Measurements from ENCODE around the gene NIPAL1. TPM values are rescaled to one million over a fixed set of nuclear protein-coding genes. Genes with fewer than 3 reads are reported as not detected.

The NIPAL1 gene
- total and polyA plus RNA-seq, 2 donors (not counting 3 experiments of a cell fraction or from before 2014, with no cell fraction given): 0.36 to 1.7 TPM

- FAIRE-seq (no peak), DNase-seq (ENCODE audit: low read depth, low spot score) (no peak)
- H3K27ac ChIP-seq (ENCODE audit: insufficient read depth, low read depth, low read length): no peak overlapping the region
- H3K27me3 ChIP-seq (ENCODE audit: control insufficient read depth in 2 of 2, insufficient read depth in 2 of 2, low read length in 2 of 2): peaks cover 1 to 5% of the 10 kb centered on the region in 2 experiments
- no peaks in the 10 kb centered on the region for H3K9me1 ChIP-seq (replicated peaks; ENCODE audit: control insufficient read depth, extremely low read depth, insufficient read depth, low read length)
- intact Hi-C loops (cut with micrococcal nuclease) (no loop called here), dilution Hi-C loops (cut with MboI; ENCODE audit: extremely low pct_ligation_motif_present, low sequenced_read_pairs) (no loop called here)
- no peaks in the 10 kb centered on the region for H3K4me1 ChIP-seq (ENCODE audit: control insufficient read depth, extremely low read depth, insufficient read depth, low read length)
- H3K4me2 ChIP-seq (ENCODE audit: insufficient read depth, low read length): no peak overlapping the region
- ChIA-PET POLR2A (no interaction called here), CTCF (no interaction called here)
- H4K20me1 ChIP-seq (replicated peaks; ENCODE audit: control insufficient read depth, extremely low read depth, insufficient read depth, low read length): no peaks in the 10 kb centered on the region
- H2AFZ ChIP-seq (ENCODE audit: low read depth, low read length): no peak overlapping the region
- TF ChIP-seq GATA2 (IDR thresholded peaks at IDR 0.05; ENCODE audit: insufficient read depth, insufficient read length, low read depth, low read length): no peak
- TF ChIP-seq CTCF (IDR thresholded peaks at IDR 0.05; ENCODE audit: extremely low read depth in 1 of 2, insufficient read depth in 1 of 2, low read depth in 1 of 2, low read length in 2 of 2): no peak
- TF ChIP-seq POLR2AphosphoS5 (IDR thresholded peaks at IDR 0.05; ENCODE audit: insufficient read depth, low read depth, low read length): no peak
- no peak overlapping the region for H3K4me3 ChIP-seq (replicated peaks in 1 of 3; ENCODE audit: insufficient read depth in 1 of 3, low read depth in 1 of 3, low read length in 3 of 3)
- H3K9ac ChIP-seq (replicated peaks; ENCODE audit: extremely low read depth, insufficient read depth, low read length): no peak overlapping the region
- no TSS peak for BruUV-seq (replicated peaks)
- H3K9me3 ChIP-seq (replicated peaks; ENCODE audit: control insufficient read depth, insufficient read depth, low read length): no peaks in the 10 kb centered on the region
- H3K36me3 ChIP-seq (ENCODE audit: control insufficient read depth in 2 of 2, extremely low read depth in 1 of 2, insufficient read depth in 2 of 2, low read length in 2 of 2): no peaks in the 10 kb centered on the region
- no peaks in the 10 kb centered on the region for H3K79me2 ChIP-seq (ENCODE audit: control insufficient read depth, insufficient read depth, low read length)
Measured at GRCh38 chr4:48058617-48059530, 42.3 kb downstream of the NIPAL1 start.

GRCh38 chr4:48064349-48064748 is 47.8 kb downstream of the NIPAL1 start:
- Histone ChIP-seq H3K9me1 (replicated peaks; ENCODE audit: control insufficient read depth, extremely low read depth, insufficient read depth, low read length) (no peaks in the 10 kb centered on the region), H3K79me2 (ENCODE audit: control insufficient read depth, insufficient read depth, low read length) (no peaks in the 10 kb centered on the region), H3K36me3 (ENCODE audit: control insufficient read depth in 2 of 2, extremely low read depth in 1 of 2, insufficient read depth in 2 of 2, low read length in 2 of 2) (no peaks in the 10 kb centered on the region), H3K9ac (replicated peaks; ENCODE audit: extremely low read depth, insufficient read depth, low read length) (no peak overlapping the region), H3K27me3 (ENCODE audit: control insufficient read depth in 2 of 2, insufficient read depth in 2 of 2, low read length in 2 of 2) (peaks cover 0 to 1% of the 10 kb centered on the region in 2 experiments), H3K4me1 (ENCODE audit: control insufficient read depth, extremely low read depth, insufficient read depth, low read length) (no peaks in the 10 kb centered on the region), H2AFZ (ENCODE audit: low read depth, low read length) (no peak overlapping the region), H4K20me1 (replicated peaks; ENCODE audit: control insufficient read depth, extremely low read depth, insufficient read depth, low read length) (no peaks in the 10 kb centered on the region), H3K27ac (ENCODE audit: insufficient read depth, low read depth, low read length) (no peak overlapping the region), H3K4me3 (replicated peaks in 1 of 3; ENCODE audit: insufficient read depth in 1 of 3, low read depth in 1 of 3, low read length in 3 of 3) (no peak overlapping the region), H3K4me2 (ENCODE audit: insufficient read depth, low read length) (no peak overlapping the region), H3K9me3 (replicated peaks; ENCODE audit: control insufficient read depth, insufficient read depth, low read length) (no peaks in the 10 kb centered on the region)
- DNase-seq (ENCODE audit: low read depth, low spot score) (no peak), FAIRE-seq (no peak)
- TF ChIP-seq JUN (IDR thresholded peaks at IDR 0.05; ENCODE audit: borderline replicate concordance, insufficient read depth, insufficient read length, low read depth): no peak
- no peak for TF ChIP-seq MYC (IDR thresholded peaks at IDR 0.05; ENCODE audit: low read depth, low read length)
- TF ChIP-seq FOS (IDR thresholded peaks at IDR 0.05; ENCODE audit: borderline replicate concordance, insufficient read depth, low read length): no peak
- TF ChIP-seq, protein P1, sequence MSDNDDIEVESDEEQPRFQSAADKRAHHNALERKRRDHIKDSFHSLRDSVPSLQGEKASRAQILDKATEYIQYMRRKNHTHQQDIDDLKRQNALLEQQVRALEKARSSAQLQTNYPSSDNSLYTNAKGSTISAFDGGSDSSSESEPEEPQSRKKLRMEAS (IDR thresholded peaks at IDR 0.05; ENCODE audit: insufficient read depth, insufficient read length): no peak
- TF ChIP-seq POLR2A (IDR thresholded peaks at IDR 0.05; ENCODE audit: low read depth, low read length): no peak
- no peak for TF ChIP-seq CTCF (IDR thresholded peaks at IDR 0.05; ENCODE audit: extremely low read depth in 1 of 2, insufficient read depth in 1 of 2, low read depth in 1 of 2, low read length in 2 of 2)
- no peak for TF ChIP-seq EZH2 (IDR thresholded peaks at IDR 0.05; ENCODE audit: borderline replicate concordance, low read depth, low read length, severe bottlenecking)
- TF ChIP-seq GATA2 (IDR thresholded peaks at IDR 0.05; ENCODE audit: insufficient read depth, insufficient read length, low read depth, low read length): no peak
- no peak for TF ChIP-seq POLR2AphosphoS5 (IDR thresholded peaks at IDR 0.05; ENCODE audit: insufficient read depth, low read depth, low read length)
- dilution Hi-C loops (cut with MboI; ENCODE audit: extremely low pct_ligation_motif_present, low sequenced_read_pairs) (no loop called here), intact Hi-C loops (cut with micrococcal nuclease) (no loop called here)
- ChIA-PET POLR2A (no interaction called here), CTCF (no interaction called here)
- no TSS peak for BruUV-seq (replicated peaks)
